B cell (primary cell): ENCODE data around the gene MYO1E. TPM values are rescaled to one million over a fixed set of nuclear protein-coding genes. Genes with fewer than 3 reads are reported as not detected.

Source experiments
- ATAC-seq: fragments of 200-7000 bp; cut with Tn5 transposase; one replicate; pipeline ENCODE4 v1.10.0; 2021; ENCODE audit warnings: low read depth, mild to moderate bottlenecking, moderate number of reproducible peaks, moderate library complexity
- CTCF ChIA-PET: fragments of 350-600 bp; sonication (Branson Sonifier 250); formaldehyde crosslinking; loops from one replicate; lab custom pipeline; 2021; ENCODE audit warnings: antibody characterized with exemption, inconsistent platforms; lab: Charles Lee
- POLR2A ChIA-PET: fragments of 350-600 bp; sonication (Branson Sonifier 250); formaldehyde crosslinking; loops from one replicate; lab custom pipeline; 2021; ENCODE audit warnings: antibody characterized with exemption; lab: Charles Lee
- DNase-seq: peaks from one replicate; pipeline ENCODE4 v3.0.0; 2013
- H2AFZ ChIP-seq: 2 replicates; pipeline ENCODE4 v1.6.1; 2012; ENCODE audit warnings: mild to moderate bottlenecking, low read depth, low read length; ENCODE audit not compliant: insufficient read depth, poor library complexity, severe bottlenecking
- H3K27ac ChIP-seq, 2 donors: 1 replicate in 1 of 2; 2 replicates in 1 of 2; pipeline ENCODE4 v1.5.1; 2012 to 2013; ENCODE audit warnings: low read length in 2 of 2, mild to moderate bottlenecking in 2 of 2, moderate library complexity in 1 of 2
- H3K27me3 ChIP-seq, 4 experiments: fragments of 200-600 bp in 1 of 4; sonication (generic) in 1 of 4; replicated peaks in 1 of 4; 1 replicate in 2 of 4; 2 replicates in 2 of 4; pipeline versions ENCODE4 v1.6.1 to v1.7.0; 2013 to 2016; ENCODE audit warnings: low read length in 3 of 4, mild to moderate bottlenecking in 2 of 4, mixed read lengths in 1 of 4, moderate library complexity in 1 of 4; ENCODE audit not compliant: insufficient read depth in 4 of 4, control insufficient read depth in 3 of 4; ENCODE audit errors: control extremely low read depth in 1 of 4
- H3K36me3 ChIP-seq, 2 experiments: replicated peaks in 1 of 2; 1 replicate in 1 of 2; 2 replicates in 1 of 2; pipeline versions ENCODE4 v1.6.1 to v1.7.1; 2013; ENCODE audit warnings: low read length in 1 of 2; ENCODE audit not compliant: insufficient read depth in 2 of 2, control insufficient read depth in 1 of 2; ENCODE audit errors: control extremely low read depth in 1 of 2, extremely low read depth in 1 of 2
- H3K4me1 ChIP-seq, 2 donors: fragments of 200-600 bp in 1 of 2; sonication (generic) in 1 of 2; 1 replicate in 1 of 2; 2 replicates in 1 of 2; pipeline versions ENCODE4 v1.5.1 to v1.6.1; 2013 to 2017; ENCODE audit warnings: low read length in 2 of 2; ENCODE audit not compliant: control insufficient read depth in 2 of 2, insufficient read depth in 2 of 2
- H3K4me2 ChIP-seq: replicated peaks from 2 replicates; pipeline ENCODE3; 2012; ENCODE audit warnings: mild to moderate bottlenecking, low read depth, low read length; ENCODE audit not compliant: poor library complexity, severe bottlenecking
- H3K4me3 ChIP-seq, 5 experiments: fragments of 200-600 bp in 1 of 5; sonication (generic) in 1 of 5; 1 replicate in 3 of 5; 2 replicates in 2 of 5; pipeline versions ENCODE4 v1.5.1 to v1.7.0; 2011 to 2016; ENCODE audit warnings: low read length in 4 of 5, mild to moderate bottlenecking in 4 of 5, low read depth in 2 of 5, control low read depth in 1 of 5, moderate library complexity in 1 of 5; ENCODE audit not compliant: insufficient read depth in 1 of 5; ENCODE audit errors: control extremely low read depth in 1 of 5, extremely low read depth in 1 of 5
- H3K79me2 ChIP-seq: fragments of 200-600 bp; sonication (generic); one replicate; pipeline ENCODE4 v1.6.0; 2016; ENCODE audit warnings: low read length; ENCODE audit not compliant: control insufficient read depth, insufficient read depth
- H3K9ac ChIP-seq: fragments of 200-600 bp; sonication (generic); 2 replicates; pipeline ENCODE4 v1.6.1; 2017; ENCODE audit warnings: mild to moderate bottlenecking, low read length, moderate library complexity
- H3K9me3 ChIP-seq, 3 donors: one replicate each; pipeline versions ENCODE4 v1.6.1 to v1.7.1; 2013; ENCODE audit warnings: low read length in 2 of 3; ENCODE audit not compliant: control insufficient read depth in 2 of 3, insufficient read depth in 1 of 3; ENCODE audit errors: control extremely low read depth in 1 of 3
- H4K20me1 ChIP-seq: 2 replicates; pipeline ENCODE4 v1.6.0; 2012; ENCODE audit warnings: mild to moderate bottlenecking, low read length; ENCODE audit not compliant: insufficient read depth, control insufficient read depth, poor library complexity, severe bottlenecking
- H3K27ac Mint-ChIP-seq: one replicate; pipeline ENCODE4 v1.8.0; 2021; ENCODE audit warnings: mixed read lengths
- H3K27me3 Mint-ChIP-seq: one replicate; pipeline ENCODE4 v1.8.0; 2021; ENCODE audit warnings: mixed read lengths
- H3K4me1 Mint-ChIP-seq: one replicate; pipeline ENCODE4 v1.8.0; 2021; ENCODE audit warnings: mixed read lengths
- H3K4me3 Mint-ChIP-seq: one replicate; pipeline ENCODE4 v1.8.0; 2021; ENCODE audit warnings: mixed read lengths
- H3K9me3 Mint-ChIP-seq: one replicate; pipeline ENCODE4 v1.8.0; 2022; ENCODE audit warnings: mixed read lengths; ENCODE audit not compliant: insufficient read depth
- EZH2 ChIP-seq: IDR thresholded peaks from 2 replicates; pipeline ENCODE4 v1.6.1; 2012; ENCODE audit warnings: borderline replicate concordance, low read depth, mild to moderate bottlenecking, moderate library complexity, low read length; ENCODE audit not compliant: insufficient read depth, poor library complexity, severe bottlenecking
- WGBS: methylation state at CpG from one replicate; pipeline ENCODE4 v1.1.5; 2013; ENCODE audit warnings: missing lambda C conversion rate; ENCODE audit not compliant: insufficient coverage; 5-methylcytosine and 5-hydroxymethylcytosine counted together
- intact Hi-C: fragments of 100-400 bp; cut with micrococcal nuclease; formaldehyde crosslinking; loops from one replicate; pipeline ENCODE4 v1.10.0; 2022
- polyA plus RNA-seq: library from polyadenylated mRNA; depleted of rRNA; stranded (reverse); fragments of >200 nt; gene quantifications from 2 replicates; pipeline ENCODE4 v1.2.3, GENCODE V29; 2012
- total RNA-seq, 2 donors: library from RNA; stranded (reverse); fragments of 120-200 nt in 1 of 2; gene quantifications; 1 replicate in 1 of 2; 2 replicates in 1 of 2; pipeline versions ENCODE4 v1.2.3 to v1.2.4, GENCODE V29; 2013 to 2022
- TF ChIP-seq, protein P1 (sequence below): fragments of 200-600 bp; IDR thresholded peaks from one replicate; pipeline ENCODE4 v1.8.0; 2022; ENCODE audit warnings: antibody characterized with exemption, mild to moderate bottlenecking

Gene MYO1E
- total and polyA plus RNA-seq, 2 donors (not counting 1 experiment from before 2014, with no cell fraction given) = 11.9 to 100.0 TPM

DNA sequence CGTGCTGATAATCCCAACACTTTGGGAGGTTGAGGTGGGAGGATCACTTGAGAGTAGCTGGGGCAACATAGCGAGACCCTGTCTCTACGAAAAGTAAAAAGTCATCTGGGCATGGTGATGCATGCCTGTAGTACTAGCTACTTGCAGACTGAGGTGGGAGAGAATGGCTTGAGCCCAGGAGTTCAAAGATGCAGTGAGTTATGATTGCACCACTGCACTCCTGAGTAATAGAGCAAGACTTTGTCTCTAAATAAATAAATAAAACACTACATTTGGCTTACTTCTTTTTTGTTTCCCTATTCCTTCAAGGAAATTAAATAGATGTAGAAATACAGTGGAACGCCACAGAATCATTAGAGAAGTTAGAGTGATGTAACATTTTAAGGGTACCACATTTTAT, 186.2 kb downstream of the MYO1E start:
- Histone ChIP-seq H3K79me2 (no peaks in the 10 kb centered on the region), H3K9ac (no peak overlapping the region), H3K4me2 (no peak overlapping the region), H3K36me3 (peaks cover 10 to 43% of the 10 kb centered on the region in 2 experiments), H3K4me3 (no peak overlapping the region), H2AFZ (no peak overlapping the region), H3K4me1 (no peaks in the 10 kb centered on the region), H3K27me3 (no peaks in the 10 kb centered on the region), H3K27ac (no peak overlapping the region), H4K20me1 (no peaks in the 10 kb centered on the region), H3K9me3 (peaks cover 2 to 20% (median 4%) of the 10 kb centered on the region in 3 donors)
- Mint-ChIP-seq H3K4me1 (no peaks in the 10 kb centered on the region), H3K27ac (no peak overlapping the region), H3K27me3 (no peaks in the 10 kb centered on the region), H3K9me3 (peaks cover 4% of the 10 kb centered on the region), H3K4me3 (no peak overlapping the region)
- WGBS = 96% methylated on average over 3 of the region's 4 CpGs
- ChIA-PET POLR2A (no interaction called here), CTCF (interaction anchor here (0.7 to 1.0 kb wide), 2 partner anchors 15 to 306 kb away, joined by 3 to 5 read pairs; no protein-coding TSS in a partner anchor)
- TF ChIP-seq EZH2 = no peak
- TF ChIP-seq, protein P1, sequence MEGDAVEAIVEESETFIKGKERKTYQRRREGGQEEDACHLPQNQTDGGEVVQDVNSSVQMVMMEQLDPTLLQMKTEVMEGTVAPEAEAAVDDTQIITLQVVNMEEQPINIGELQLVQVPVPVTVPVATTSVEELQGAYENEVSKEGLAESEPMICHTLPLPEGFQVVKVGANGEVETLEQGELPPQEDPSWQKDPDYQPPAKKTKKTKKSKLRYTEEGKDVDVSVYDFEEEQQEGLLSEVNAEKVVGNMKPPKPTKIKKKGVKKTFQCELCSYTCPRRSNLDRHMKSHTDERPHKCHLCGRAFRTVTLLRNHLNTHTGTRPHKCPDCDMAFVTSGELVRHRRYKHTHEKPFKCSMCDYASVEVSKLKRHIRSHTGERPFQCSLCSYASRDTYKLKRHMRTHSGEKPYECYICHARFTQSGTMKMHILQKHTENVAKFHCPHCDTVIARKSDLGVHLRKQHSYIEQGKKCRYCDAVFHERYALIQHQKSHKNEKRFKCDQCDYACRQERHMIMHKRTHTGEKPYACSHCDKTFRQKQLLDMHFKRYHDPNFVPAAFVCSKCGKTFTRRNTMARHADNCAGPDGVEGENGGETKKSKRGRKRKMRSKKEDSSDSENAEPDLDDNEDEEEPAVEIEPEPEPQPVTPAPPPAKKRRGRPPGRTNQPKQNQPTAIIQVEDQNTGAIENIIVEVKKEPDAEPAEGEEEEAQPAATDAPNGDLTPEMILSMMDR = no peak
- DNase-seq (no peak), ATAC-seq (no peak)
- intact Hi-C loops = no loop called here

GRCh38 chr15:59185725-59186124, 186.9 kb downstream of the MYO1E start:
- ChIA-PET CTCF (interaction anchor here (1.0 kb wide), 1 partner anchor 14 kb away, joined by 5 read pairs; no protein-coding TSS in a partner anchor), POLR2A (no interaction called here)
- Histone ChIP-seq H3K27me3 (no peaks in the 10 kb centered on the region), H3K4me1 (no peaks in the 10 kb centered on the region), H3K27ac (no peak overlapping the region), H4K20me1 (no peaks in the 10 kb centered on the region), H2AFZ (no peak overlapping the region), H3K4me2 (no peak overlapping the region), H3K4me3 (no peak overlapping the region), H3K9me3 (peaks cover 2 to 20% (median 6%) of the 10 kb centered on the region in 3 donors), H3K36me3 (peaks cover 10 to 41% of the 10 kb centered on the region in 2 experiments), H3K9ac (no peak overlapping the region), H3K79me2 (no peaks in the 10 kb centered on the region)
- H3K27me3 Mint-ChIP-seq = no peaks in the 10 kb centered on the region
- no CpG with 5 or more reads among the region's 2 CpGs for WGBS
- intact Hi-C loops = no loop called here
- H3K4me3 Mint-ChIP-seq = no peak overlapping the region
- no peak for ATAC-seq
- no peaks in the 10 kb centered on the region for H3K4me1 Mint-ChIP-seq
- H3K27ac Mint-ChIP-seq = no peak overlapping the region
- TF ChIP-seq, protein P1 = no peak
- TF ChIP-seq EZH2 = no peak
- peaks cover 6% of the 10 kb centered on the region for H3K9me3 Mint-ChIP-seq
- no peak for DNase-seq
